ENCODE data around the gene PARD3. TPM values are rescaled to one million over a fixed set of nuclear protein-coding genes. Genes with fewer than 3 reads are reported as not detected.

The PARD3 gene
- polyA plus RNA-seq, 2 of the 4 experiments (the other 2 are of a cell fraction) = 110 to 200 TPM

DNA sequence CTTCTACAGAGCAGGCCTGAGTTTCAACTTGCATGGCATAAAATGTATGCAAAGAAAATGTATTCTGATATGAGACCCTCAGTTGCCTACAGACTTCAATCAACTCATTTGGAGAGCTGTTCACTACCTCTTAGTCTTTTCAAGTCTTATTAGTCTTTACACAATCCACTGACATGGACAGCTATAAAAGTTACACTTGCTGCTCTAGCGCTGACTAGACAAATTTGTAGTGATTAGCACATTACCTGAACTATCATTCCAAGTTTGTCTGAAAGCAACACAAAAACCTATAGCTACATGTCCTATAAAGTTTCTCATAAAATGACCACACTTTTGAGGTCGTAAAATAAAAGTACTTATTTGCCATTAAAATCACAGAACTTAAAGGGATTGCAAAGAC lies 83.9 kb downstream of the PARD3 start:
- H3K27ac ChIP-seq = peak overlapping the region; percentile 1 to 42; a peak in 4 of 6 replicates
- TF ChIP-seq MAFK (IDR thresholded peaks at IDR 0.05; ENCODE audit: partially characterized antibody) = peak; percentile 96
- no peak for TF ChIP-seq CBX2 (IDR thresholded peaks at IDR 0.05; ENCODE audit: borderline replicate concordance, low read depth)
- H3K4me3 ChIP-seq = no peak overlapping the region
- CTCF ChIA-PET = interaction anchor here (0.8 to 3.8 kb wide), 10 partner anchors 10 to 263 kb away, joined by 3 to 15 read pairs (median 6); no protein-coding TSS in a partner anchor
- no peaks in the 10 kb centered on the region for H3K9me3 ChIP-seq
- no peak for ATAC-seq
- POLR2A ChIA-PET = interaction anchor here (0.5 to 1.2 kb wide), 2 partner anchors 10 to 29 kb away, joined by 3 to 5 read pairs; no protein-coding TSS in a partner anchor
- FAIRE-seq = peak; percentile 28
- peak overlapping the region; percentile 81 for H3K4me2 ChIP-seq
- peaks cover 79% of the 10 kb centered on the region for H3K4me1 ChIP-seq
- DNase-seq (ENCODE audit: low read depth in 1 of 2, low spot score in 1 of 2) = no peak
- 87% methylated on average over 2 of the region's 2 CpGs for WGBS (ENCODE audit: missing lambda C conversion rate)

DNA sequence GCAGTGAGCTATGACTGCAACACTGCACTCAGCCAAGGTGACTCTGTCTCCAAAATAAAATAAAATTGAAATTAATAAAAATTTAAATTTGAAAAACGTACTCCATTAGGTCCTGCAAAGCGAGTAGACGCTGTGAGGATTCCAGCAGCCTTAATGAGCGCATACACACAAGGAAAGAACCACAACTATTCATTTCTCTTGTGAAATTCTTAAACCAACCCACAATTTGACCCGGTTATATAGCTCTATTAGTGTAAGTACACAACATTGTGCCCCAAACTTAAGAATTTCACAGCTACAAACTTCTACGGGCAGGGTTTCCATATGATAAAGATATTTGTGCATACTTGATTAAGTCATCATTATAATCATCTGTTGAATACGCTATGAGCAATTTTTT lies 84.4 kb downstream of the PARD3 start:
- 93% methylated on average over 7 of the region's 7 CpGs for WGBS (ENCODE audit: missing lambda C conversion rate)
- POLR2A ChIA-PET = interaction anchor here (1.2 kb wide), 1 partner anchor 10 kb away, joined by 5 read pairs; no protein-coding TSS in a partner anchor
- FAIRE-seq = no peak

DNA sequence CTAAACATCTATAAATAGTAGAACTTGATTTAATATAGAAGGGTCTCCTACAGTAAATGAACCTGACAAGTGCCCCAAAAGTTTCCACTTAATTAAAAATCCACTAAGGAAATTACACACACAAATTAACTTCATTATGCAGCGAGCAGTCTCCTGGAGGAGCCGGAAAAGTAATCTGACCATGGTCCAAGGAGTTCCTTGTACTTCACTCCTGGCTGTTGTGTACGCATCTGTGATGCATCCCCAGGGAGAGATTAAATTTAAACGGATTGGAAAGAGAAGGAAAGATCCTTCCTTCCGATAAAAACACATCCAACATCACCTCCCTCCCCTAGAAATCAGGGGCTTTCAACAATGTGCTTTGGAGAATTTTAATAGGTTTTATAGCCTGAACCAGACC lies 85.5 kb downstream of the PARD3 start:
- H3K9me3 ChIP-seq = no peaks in the 10 kb centered on the region
- H3K27ac ChIP-seq = no peak overlapping the region
- ChIA-PET CTCF (interaction anchor here (0.6 to 0.7 kb wide), 2 partner anchors 63 to 341 kb away, joined by 3 to 4 read pairs; no protein-coding TSS in a partner anchor), POLR2A (no interaction called here)
- ATAC-seq = no peak
- TF ChIP-seq CHD4 (IDR thresholded peaks at IDR 0.05; ENCODE audit: borderline replicate concordance) = no peak
- TF ChIP-seq FOXS1 (CRISPR knock-in tag; IDR thresholded peaks at IDR 0.05) = no peak
- TF ChIP-seq MYC (IDR thresholded peaks at IDR 0.05; ENCODE audit: borderline replicate concordance, low read length) = no peak
- TF ChIP-seq, protein P1, sequence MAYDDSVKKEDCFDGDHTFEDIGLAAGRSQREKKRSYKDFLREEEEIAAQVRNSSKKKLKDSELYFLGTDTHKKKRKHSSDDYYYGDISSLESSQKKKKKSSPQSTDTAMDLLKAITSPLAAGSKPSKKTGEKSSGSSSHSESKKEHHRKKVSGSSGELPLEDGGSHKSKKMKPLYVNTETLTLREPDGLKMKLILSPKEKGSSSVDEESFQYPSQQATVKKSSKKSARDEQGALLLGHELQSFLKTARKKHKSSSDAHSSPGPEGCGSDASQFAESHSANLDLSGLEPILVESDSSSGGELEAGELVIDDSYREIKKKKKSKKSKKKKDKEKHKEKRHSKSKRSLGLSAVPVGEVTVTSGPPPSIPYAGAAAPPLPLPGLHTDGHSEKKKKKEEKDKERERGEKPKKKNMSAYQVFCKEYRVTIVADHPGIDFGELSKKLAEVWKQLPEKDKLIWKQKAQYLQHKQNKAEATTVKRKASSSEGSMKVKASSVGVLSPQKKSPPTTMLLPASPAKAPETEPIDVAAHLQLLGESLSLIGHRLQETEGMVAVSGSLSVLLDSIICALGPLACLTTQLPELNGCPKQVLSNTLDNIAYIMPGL (CRISPR knock-in tag; IDR thresholded peaks at IDR 0.05; ENCODE audit: borderline replicate concordance) = no peak
- 81% methylated on average over 5 of the region's 5 CpGs for WGBS (ENCODE audit: missing lambda C conversion rate)
- H3K4me2 ChIP-seq = no peak overlapping the region
- FAIRE-seq = no peak
- no peak for DNase-seq (ENCODE audit: low read depth in 1 of 2, low spot score in 1 of 2)
- peaks cover 70% of the 10 kb centered on the region for H3K4me1 ChIP-seq
- H3K4me3 ChIP-seq = no peak overlapping the region

More for the DNA sequence above, 84.4 kb downstream of the PARD3 start:
- peak overlapping the region; percentile 81; the same call in 1 of the 3 replicates for H3K4me2 ChIP-seq
- ATAC-seq (no peak), DNase-seq (ENCODE audit: low read depth in 1 of 2, low spot score in 1 of 2) (no peak)
- TF ChIP-seq EHF (CRISPR knock-in tag; IDR thresholded peaks at IDR 0.05) = no peak
- no peak for TF ChIP-seq TFCP2L1 (CRISPR knock-in tag; IDR thresholded peaks at IDR 0.05)
- TF ChIP-seq CHD4 (IDR thresholded peaks at IDR 0.05; ENCODE audit: borderline replicate concordance) = no peak
- TF ChIP-seq, protein P2, sequence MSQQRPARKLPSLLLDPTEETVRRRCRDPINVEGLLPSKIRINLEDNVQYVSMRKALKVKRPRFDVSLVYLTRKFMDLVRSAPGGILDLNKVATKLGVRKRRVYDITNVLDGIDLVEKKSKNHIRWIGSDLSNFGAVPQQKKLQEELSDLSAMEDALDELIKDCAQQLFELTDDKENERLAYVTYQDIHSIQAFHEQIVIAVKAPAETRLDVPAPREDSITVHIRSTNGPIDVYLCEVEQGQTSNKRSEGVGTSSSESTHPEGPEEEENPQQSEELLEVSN (IDR thresholded peaks at IDR 0.05; ENCODE audit: borderline replicate concordance, low read depth) = no peak
- TF ChIP-seq MYC (IDR thresholded peaks at IDR 0.05; ENCODE audit: borderline replicate concordance, low read length) = no peak
- TF ChIP-seq ZNF302 (CRISPR knock-in tag; IDR thresholded peaks at IDR 0.05) = no peak
- TF ChIP-seq ZC3H11A (IDR thresholded peaks at IDR 0.05) = no peak
- TF ChIP-seq GATA3 (IDR thresholded peaks at IDR 0.05; ENCODE audit: borderline replicate concordance) = no peak
- no peak for TF ChIP-seq EP300 (IDR thresholded peaks at IDR 0.05)
- no peak for TF ChIP-seq RFX5 (IDR thresholded peaks at IDR 0.05)
- no peak for TF ChIP-seq SREBF2 (IDR thresholded peaks at IDR 0.05)
- TF ChIP-seq POLR2AphosphoS2 (conservative IDR thresholded peaks at IDR 0.05; ENCODE audit: low read length) = no peak
- TF ChIP-seq HOXB13 (CRISPR knock-in tag; IDR thresholded peaks at IDR 0.05; ENCODE audit: low read depth) = no peak
- no peak for TF ChIP-seq EHMT2 (IDR thresholded peaks at IDR 0.05; ENCODE audit: low read depth)
- no peak for TF ChIP-seq RARB (CRISPR knock-in tag; IDR thresholded peaks at IDR 0.05)
- TF ChIP-seq HEYL (CRISPR knock-in tag; IDR thresholded peaks at IDR 0.05) = no peak
- no peak for TF ChIP-seq FOSL2 (IDR thresholded peaks at IDR 0.05)
- TF ChIP-seq FOSL2 (CRISPR knock-in tag; IDR thresholded peaks at IDR 0.05) = no peak
- no peak for TF ChIP-seq HDAC2 (IDR thresholded peaks at IDR 0.05)
- no peak for TF ChIP-seq SMC3 (IDR thresholded peaks at IDR 0.05)
- no peak for TF ChIP-seq KDM1A (IDR thresholded peaks at IDR 0.05; ENCODE audit: low read depth)
- no peaks in the 10 kb centered on the region for H3K9me3 ChIP-seq
- CTCF ChIA-PET = interaction anchor here (0.8 to 3.8 kb wide), 4 partner anchors 11 to 65 kb away, joined by 3 to 15 read pairs (median 4); no protein-coding TSS in a partner anchor
- peaks cover 79% of the 10 kb centered on the region for H3K4me1 ChIP-seq
- H3K27ac ChIP-seq = peak overlapping the region in 1 of 2 experiments; percentile 45; a peak in 3 of 6 replicates
- H3K4me3 ChIP-seq = no peak overlapping the region

Data from A549 (cell line).